Urinary bladder (tissue), 4 donors: Measurements from ENCODE around the gene SLC25A51. TPM values are rescaled to one million over a fixed set of nuclear protein-coding genes. Genes with fewer than 3 reads are reported as not detected.

Source experiments
- DNase-seq: peaks from one replicate; pipeline ENCODE4 v3.0.0-alpha.2; 2015; ENCODE audit errors: extremely low spot score
- H3K27ac ChIP-seq: one replicate; pipeline ENCODE4 v1.5.1; 2013; ENCODE audit warnings: low read depth, mild to moderate bottlenecking, moderate library complexity
- H3K36me3 ChIP-seq: one replicate; pipeline ENCODE4 v1.6.1; 2013; ENCODE audit warnings: mild to moderate bottlenecking, moderate library complexity; ENCODE audit not compliant: insufficient read depth
- H3K4me1 ChIP-seq: one replicate; pipeline ENCODE4 v1.6.1; 2013; ENCODE audit warnings: mild to moderate bottlenecking, moderate library complexity; ENCODE audit not compliant: insufficient read depth
- H3K4me3 ChIP-seq: one replicate; pipeline ENCODE4 v1.5.1; 2013; ENCODE audit warnings: low read depth, low read length
- WGBS: extraction: QIAGEN DNeasy Blood & Tissue Kit; methylation state at CpG from one replicate; pipeline ENCODE4 v1.1.7; 2013; 5-methylcytosine and 5-hydroxymethylcytosine counted together
- polyA plus RNA-seq: library from polyadenylated mRNA; stranded (reverse); fragments of 200-250 nt; gene quantifications from one replicate; pipeline ENCODE4 v1.2.3, GENCODE V29; 2013
- small RNA-seq: library from RNA; depleted of rRNA; stranded (forward); fragments of <200 nt; gene quantifications from one replicate; pipeline ENCODE3, GENCODE V24; 2014
- total RNA-seq: library from RNA; depleted of rRNA; stranded (reverse); fragments of >200 nt; gene quantifications from one replicate; pipeline ENCODE4 v1.2.3, GENCODE V29; 2014
- donor health status: healthy with polysubstance abuse.
- donor health status: healthy.

The SLC25A51 gene
- total and polyA plus RNA-seq, 2 donors: 8.0 to 52.1 TPM

GRCh38 chr9:37840560-37841194 is 63.2 kb downstream of the SLC25A51 start:
- Histone ChIP-seq H3K4me3 (no peak overlapping the region), H3K27ac (no peak overlapping the region), H3K4me1 (no peaks in the 10 kb centered on the region), H3K36me3 (no peaks in the 10 kb centered on the region)
- WGBS: 91% methylated on average over 4 of the region's 4 CpGs
- DNase-seq: no peak

GRCh38 chr9:37839496-37840461 is 64.1 kb downstream of the SLC25A51 start:
- H3K4me1 ChIP-seq: no peaks in the 10 kb centered on the region
- no peaks in the 10 kb centered on the region for H3K36me3 ChIP-seq
- no peak overlapping the region for H3K27ac ChIP-seq
- 96% methylated on average over 3 of the region's 3 CpGs for WGBS
- no peak overlapping the region for H3K4me3 ChIP-seq
- DNase-seq: no peak

Small RNA genes lying within 50 kb of the gene (small RNA-seq; reads per million reads assigned to genes)
- gene RNU7-124P: not detected

Other genes with a start within 250 kb of the SLC25A51 start
- 6.6 TPM for gene TRMT10B, start 150.3 kb downstream of the SLC25A51 start, total RNA-seq
- gene TRMT10B, start 150.3 kb downstream of the SLC25A51 start, polyA plus RNA-seq: 9.5 TPM
- 45.2 TPM for gene EXOSC3, start 119.1 kb downstream of the SLC25A51 start, total RNA-seq
- gene EXOSC3, start 119.1 kb downstream of the SLC25A51 start, polyA plus RNA-seq: 28.4 TPM
- 39.0 TPM for gene DCAF10, start 103.3 kb downstream of the SLC25A51 start, total RNA-seq
- 15.0 TPM for gene DCAF10, start 103.3 kb downstream of the SLC25A51 start, polyA plus RNA-seq
- gene SHB, start 165.1 kb upstream of the SLC25A51 start, total RNA-seq: 10.4 TPM
- 17.1 TPM for gene SHB, start 165.1 kb upstream of the SLC25A51 start, polyA plus RNA-seq